Glomerular endothelial cell (primary cell): Measurements from ENCODE around the gene POLN. TPM values are rescaled to one million over a fixed set of nuclear protein-coding genes. Genes with fewer than 3 reads are reported as not detected.
A peak's percentile ranks its signal among the peaks of the same experiment; 100 is the strongest.

ENCODE experiments used
- DNase-seq: peaks from one replicate; pipeline ENCODE4 v3.0.0-alpha.2; 2011; ENCODE audit warnings: low read depth, low spot score; ENCODE audit errors: extremely low read depth
- total RNA-seq: library from RNA; depleted of rRNA; stranded (reverse); fragments of >200 nt; gene quantifications from 2 replicates; pipeline ENCODE4 v1.2.3, GENCODE V29; 2015

POLN gene
- total RNA-seq, 1 donor from 2014 or later = 1.6 TPM

GRCh38 chr4:2264481-2265041 is 22.6 kb upstream of the POLN start:
- DNase-seq = no peak

GRCh38 chr4:2263926-2264321 is 22.0 kb upstream of the POLN start:
- no peak for DNase-seq

GRCh38 chr4:2262944-2263250 is 21.0 kb upstream of the POLN start:
- no peak for DNase-seq

- DNase-seq = peak; percentile 86
These were observed 20.4 kb upstream of the POLN start for GRCh38 chr4:2262145-2262943.

GRCh38 chr4:2261853-2262144 is 19.9 kb upstream of the POLN start, which contains the start of gene MXD4:
Gene MXD4 (minus strand): TSS chr4:2262109. CDS start chr4:2261980, 129 bp downstream.
- DNase-seq = no peak

GRCh38 chr4:2261110-2261852 is 19.4 kb upstream of the POLN start:
- DNase-seq = no peak

- no peak for DNase-seq
These were observed 18.6 kb upstream of the POLN start for GRCh38 chr4:2260344-2261109.

- DNase-seq = no peak
These were observed 17.8 kb upstream of the POLN start for GRCh38 chr4:2259541-2260343.

- no peak for DNase-seq
These were observed 17.2 kb upstream of the POLN start for GRCh38 chr4:2259036-2259540.

- no peak for DNase-seq
These were observed 16.4 kb upstream of the POLN start for GRCh38 chr4:2258091-2259035.

GRCh38 chr4:2257361-2258081 is 15.6 kb upstream of the POLN start:
- DNase-seq = no peak

- no peak for DNase-seq
These were observed 14.9 kb upstream of the POLN start for GRCh38 chr4:2256781-2257191.

- DNase-seq = no peak
These were observed 14.3 kb upstream of the POLN start for GRCh38 chr4:2256156-2256731.

GRCh38 chr4:2255501-2256155 is 13.7 kb upstream of the POLN start:
- no peak for DNase-seq

GRCh38 chr4:2254665-2255500 is 13.0 kb upstream of the POLN start:
- DNase-seq = no peak

- no peak for DNase-seq
These were observed 11.5 kb upstream of the POLN start for GRCh38 chr4:2253160-2254084.
